H9 (cell line): Measurements from ENCODE around the gene ARHGEF35. TPM values are rescaled to one million over a fixed set of nuclear protein-coding genes. Genes with fewer than 3 reads are reported as not detected.
"Not testable (repeated sequence)": the region's sequence is repeated elsewhere in the genome, so short reads cannot be mapped to it uniquely, and the experiment has no call there.

ENCODE experiments used
- DNase-seq: peaks from one replicate; pipeline ENCODE4 v3.0.0-alpha.2; 2017
- H2AFZ ChIP-seq: one replicate; pipeline ENCODE4 v1.6.1; 2013; ENCODE audit warnings: mild to moderate bottlenecking, low read length, control low read depth, moderate library complexity
- H2AK5ac ChIP-seq: 2 replicates; pipeline ENCODE4 v1.6.1; 2013; ENCODE audit warnings: low read length, control low read depth, mixed read lengths; ENCODE audit not compliant: insufficient read length
- H2BK120ac ChIP-seq: one replicate; pipeline ENCODE4 v1.6.1; 2013; ENCODE audit warnings: low read depth, mild to moderate bottlenecking, low read length, control low read depth, inconsistent platforms; ENCODE audit not compliant: poor library complexity, severe bottlenecking
- H2BK12ac ChIP-seq: 2 replicates; pipeline ENCODE4 v1.6.1; 2013; ENCODE audit warnings: low read length, control low read depth, mixed read lengths, low read depth; ENCODE audit not compliant: insufficient read length
- H2BK15ac ChIP-seq: 2 replicates; pipeline ENCODE4 v1.6.1; 2013; ENCODE audit warnings: low read depth, low read length, control low read depth
- H2BK20ac ChIP-seq: one replicate; pipeline ENCODE4 v1.6.1; 2013; ENCODE audit warnings: low read depth, mild to moderate bottlenecking, low read length, control low read depth, inconsistent platforms; ENCODE audit not compliant: poor library complexity, severe bottlenecking
- H2BK5ac ChIP-seq: 2 replicates; pipeline ENCODE4 v1.6.1; 2013; ENCODE audit warnings: low read length, control low read depth, mixed read lengths; ENCODE audit not compliant: insufficient read length
- H3K14ac ChIP-seq: 2 replicates; pipeline ENCODE4 v1.6.1; 2013; ENCODE audit warnings: low read length, control low read depth; ENCODE audit not compliant: insufficient read depth
- H3K18ac ChIP-seq: 2 replicates; pipeline ENCODE4 v1.6.1; 2013; ENCODE audit warnings: low read depth, mild to moderate bottlenecking, mixed read lengths, low read length, control low read depth; ENCODE audit not compliant: insufficient read length
- H3K23ac ChIP-seq: 2 replicates; pipeline ENCODE4 v1.6.1; 2013; ENCODE audit warnings: low read length, control low read depth, mixed read lengths, low read depth; ENCODE audit not compliant: insufficient read length
- H3K23me2 ChIP-seq: 2 replicates; pipeline ENCODE4 v1.6.1; 2013; ENCODE audit warnings: low read depth, mild to moderate bottlenecking, mixed read lengths, low read length, control low read depth; ENCODE audit not compliant: insufficient read length, poor library complexity, severe bottlenecking
- H3K27ac ChIP-seq: 2 replicates; pipeline ENCODE4 v1.5.1; 2013; ENCODE audit warnings: low read length, control low read depth, mixed read lengths, low read depth; ENCODE audit not compliant: insufficient read length
- H3K27me3 ChIP-seq: 2 replicates; pipeline ENCODE4 v1.6.1; 2013; ENCODE audit warnings: low read length, control low read depth, inconsistent platforms; ENCODE audit not compliant: insufficient read depth
- H3K4ac ChIP-seq: 2 replicates; pipeline ENCODE4 v1.6.1; 2013; ENCODE audit warnings: low read depth, mild to moderate bottlenecking, control low read depth, inconsistent platforms, low read length, moderate library complexity
- H3K4me1 ChIP-seq: 2 replicates; pipeline ENCODE4 v1.6.1; 2013; ENCODE audit warnings: low read length, control low read depth, inconsistent platforms; ENCODE audit not compliant: insufficient read depth
- H3K4me2 ChIP-seq: 2 replicates; pipeline ENCODE4 v1.6.1; 2013; ENCODE audit warnings: low read length, control low read depth, mixed read lengths; ENCODE audit not compliant: insufficient read length, insufficient read depth
- H3K56ac ChIP-seq: 2 replicates; pipeline ENCODE4 v1.6.1; 2013; ENCODE audit warnings: low read depth, mild to moderate bottlenecking, mixed read lengths, low read length, control low read depth; ENCODE audit not compliant: insufficient read length
- H3K79me1 ChIP-seq: 2 replicates; pipeline ENCODE4 v1.6.1; 2013; ENCODE audit warnings: low read depth, mild to moderate bottlenecking, moderate library complexity, low read length, control low read depth, inconsistent platforms; ENCODE audit not compliant: insufficient read depth, poor library complexity, severe bottlenecking
- H3K79me2 ChIP-seq: 2 replicates; pipeline ENCODE4 v1.6.1; 2013; ENCODE audit warnings: low read length, control low read depth, inconsistent platforms; ENCODE audit not compliant: insufficient read depth
- H3K9ac ChIP-seq: 2 replicates; pipeline ENCODE4 v1.6.1; 2013; ENCODE audit warnings: low read length, control low read depth, mixed read lengths; ENCODE audit not compliant: insufficient read length; ENCODE audit errors: extremely low read depth
- H3K9me3 ChIP-seq: one replicate; pipeline ENCODE4 v1.6.1; 2013; ENCODE audit warnings: low read depth, low read length, inconsistent platforms; ENCODE audit not compliant: control insufficient read depth
- H3T11ph ChIP-seq: one replicate; pipeline ENCODE4 v1.6.1; 2013; ENCODE audit warnings: mild to moderate bottlenecking, low read length, control low read depth, inconsistent platforms
- H4K20me1 ChIP-seq: one replicate; pipeline ENCODE4 v1.6.1; 2013; ENCODE audit not compliant: control insufficient read depth, insufficient read length, insufficient read depth
- H4K5ac ChIP-seq: 2 replicates; pipeline ENCODE4 v1.6.1; 2013; ENCODE audit warnings: low read depth, mild to moderate bottlenecking, mixed read lengths, low read length, control low read depth; ENCODE audit not compliant: insufficient read length
- H4K8ac ChIP-seq: replicated peaks from 2 replicates; pipeline ENCODE4 v1.6.1; 2013; ENCODE audit warnings: low read length, control low read depth, mixed read lengths, low read depth; ENCODE audit not compliant: insufficient read length
- H4K91ac ChIP-seq: 2 replicates; pipeline ENCODE4 v1.6.1; 2013; ENCODE audit warnings: low read depth, mild to moderate bottlenecking, moderate library complexity, mixed read lengths, low read length, control low read depth; ENCODE audit not compliant: insufficient read length
- H3K27ac Mint-ChIP-seq, 3 experiments: 2 replicates in 2 of 3; 3 replicates in 1 of 3; pipeline ENCODE4 v1.8.0; 2020 to 2021; ENCODE audit warnings: mixed read lengths in 3 of 3, mild to moderate bottlenecking in 1 of 3, moderate library complexity in 1 of 3
- H3K27me3 Mint-ChIP-seq: 2 replicates; pipeline ENCODE4 v1.8.0; 2021; ENCODE audit warnings: low read depth, mild to moderate bottlenecking, moderate library complexity, mixed read lengths
- H3K36me3 Mint-ChIP-seq, 3 experiments: 2 replicates in 2 of 3; 3 replicates in 1 of 3; pipeline ENCODE4 v1.8.0; 2020 to 2021; ENCODE audit warnings: low read depth in 3 of 3, mixed read lengths in 3 of 3; ENCODE audit not compliant: insufficient read depth in 1 of 3
- H3K4me1 Mint-ChIP-seq, 2 experiments: 2 replicates each; pipeline ENCODE4 v1.8.0; 2020; ENCODE audit warnings: mixed read lengths in 2 of 2
- H3K4me3 Mint-ChIP-seq, 2 experiments: 2 replicates in 1 of 2; 3 replicates in 1 of 2; pipeline ENCODE4 v1.8.0; 2020 to 2021; ENCODE audit warnings: mild to moderate bottlenecking in 2 of 2, mixed read lengths in 2 of 2, moderate library complexity in 1 of 2
- H3K9me3 Mint-ChIP-seq, 2 experiments: 2 replicates in 1 of 2; 3 replicates in 1 of 2; pipeline ENCODE4 v1.8.0; 2020; ENCODE audit warnings: mild to moderate bottlenecking in 2 of 2, mixed read lengths in 2 of 2, moderate library complexity in 1 of 2
- WGBS: extraction: QIAGEN DNeasy Blood & Tissue Kit; methylation state at CpG from one replicate; pipeline ENCODE4 v1.1.7; 2013; ENCODE audit warnings: missing lambda C conversion rate, low lambda C conversion rate, mixed read lengths; ENCODE audit not compliant: insufficient read length; ENCODE audit errors: extremely low coverage; 5-methylcytosine and 5-hydroxymethylcytosine counted together
- total RNA-seq: library from RNA; stranded (reverse); gene quantifications from 2 replicates; pipeline ENCODE4 v1.2.1, GENCODE V29; 2021

The ARHGEF35 gene
- total RNA-seq, 1 experiment from 2014 or later: 18.6 TPM

GRCh38 chr7:144233039-144233438, 37.4 kb upstream of the ARHGEF35 start:
- H2BK120ac ChIP-seq, H3K4me2 ChIP-seq, H3K23ac ChIP-seq, H2AFZ ChIP-seq, H4K20me1 ChIP-seq, H3K27ac ChIP-seq, H3K14ac ChIP-seq, H3K27ac Mint-ChIP-seq, H3K4me3 Mint-ChIP-seq, H4K91ac ChIP-seq, H3K27me3 Mint-ChIP-seq, H2BK15ac ChIP-seq, H4K8ac ChIP-seq, H3K9me3 Mint-ChIP-seq, H3K79me1 ChIP-seq, H3K23me2 ChIP-seq, H3K79me2 ChIP-seq, H2BK5ac ChIP-seq, H3K18ac ChIP-seq, H3K56ac ChIP-seq, H3K4ac ChIP-seq, H3K9me3 ChIP-seq, H3K9ac ChIP-seq, H3K27me3 ChIP-seq, H3K4me1 Mint-ChIP-seq, H3K36me3 Mint-ChIP-seq, H2AK5ac ChIP-seq, DNase-seq, H2BK20ac ChIP-seq, H2BK12ac ChIP-seq, H3T11ph ChIP-seq, H3K4me1 ChIP-seq, H4K5ac ChIP-seq: not testable (repeated sequence)
- no CpG with 5 or more reads among the region's 1 CpG for WGBS

GRCh38 chr7:144231027-144231426, 35.4 kb upstream of the ARHGEF35 start:
- not testable (repeated sequence) for H3K27ac Mint-ChIP-seq

More at GRCh38 chr7:144231027-144231426, 35.4 kb upstream of the ARHGEF35 start:
- not testable (repeated sequence) for H2BK15ac ChIP-seq, H3K4ac ChIP-seq, H3K14ac ChIP-seq, H4K20me1 ChIP-seq, H3K56ac ChIP-seq, H2BK20ac ChIP-seq, H4K5ac ChIP-seq, H3K36me3 Mint-ChIP-seq, H3K9me3 Mint-ChIP-seq, H4K91ac ChIP-seq, H2AK5ac ChIP-seq, H2BK12ac ChIP-seq, H3K27ac ChIP-seq, H3K23me2 ChIP-seq, H3K27me3 Mint-ChIP-seq, H3K79me1 ChIP-seq, H3K18ac ChIP-seq, DNase-seq, H3T11ph ChIP-seq, H3K79me2 ChIP-seq, H2BK120ac ChIP-seq, H3K4me1 ChIP-seq, H2AFZ ChIP-seq, H4K8ac ChIP-seq, H2BK5ac ChIP-seq, H3K4me1 Mint-ChIP-seq, H3K23ac ChIP-seq, H3K9ac ChIP-seq, H3K4me2 ChIP-seq, H3K27me3 ChIP-seq, H3K9me3 ChIP-seq, H3K4me3 Mint-ChIP-seq
- no CpG with 5 or more reads among the region's 2 CpGs for WGBS
